Measurements from ENCODE around the gene MYL12A. TPM values are rescaled to one million over a fixed set of nuclear protein-coding genes. Genes with fewer than 3 reads are reported as not detected.

MYL12A gene
- total and polyA plus RNA-seq, 11 donors, result 1,642 to 7,537 (median 4,261) TPM

Other genes starting within 250 kb of the MYL12A start
- gene LPIN2, start 234.7 kb upstream of the MYL12A start, total RNA-seq, result 10 to 100 TPM in 6 of 9 donors, 1 to 10 TPM in 3; 6.1 to 21.6 (median 10.9) TPM
- 10 to 100 TPM in 1 of 2 donors, 1 to 10 TPM in 1; 1.9 to 12.8 TPM for gene LPIN2, start 234.7 kb upstream of the MYL12A start, polyA plus RNA-seq
- gene MYOM1, start 27.8 kb upstream of the MYL12A start, total RNA-seq, result 1,000 to 10,000 TPM in 4 of 9 donors, 100 to 1,000 TPM in 5; 393 to 1,344 (median 852) TPM
- gene MYOM1, start 27.8 kb upstream of the MYL12A start, polyA plus RNA-seq, result 100 to 1,000 TPM; 112 to 262 TPM
- gene MYL12B, start 14.3 kb downstream of the MYL12A start, total RNA-seq, result 100 to 1,000 TPM; 185 to 292 (median 210) TPM
- gene MYL12B, start 14.3 kb downstream of the MYL12A start, polyA plus RNA-seq, result 100 to 1,000 TPM; 317 to 462 TPM
- gene TGIF1, start 202.4 kb downstream of the MYL12A start, total RNA-seq, result 10 to 100 TPM in 7 of 9 donors, 1 to 10 TPM in 2; 5.0 to 33.5 (median 15.4) TPM
- 10 to 100 TPM in 1 of 2 donors, 1 to 10 TPM in 1; 8.8 to 37.5 TPM for gene TGIF1, start 202.4 kb downstream of the MYL12A start, polyA plus RNA-seq

Data from heart left ventricle (tissue), 11 donors.